ENCODE results near the gene KYNU.

DNA sequence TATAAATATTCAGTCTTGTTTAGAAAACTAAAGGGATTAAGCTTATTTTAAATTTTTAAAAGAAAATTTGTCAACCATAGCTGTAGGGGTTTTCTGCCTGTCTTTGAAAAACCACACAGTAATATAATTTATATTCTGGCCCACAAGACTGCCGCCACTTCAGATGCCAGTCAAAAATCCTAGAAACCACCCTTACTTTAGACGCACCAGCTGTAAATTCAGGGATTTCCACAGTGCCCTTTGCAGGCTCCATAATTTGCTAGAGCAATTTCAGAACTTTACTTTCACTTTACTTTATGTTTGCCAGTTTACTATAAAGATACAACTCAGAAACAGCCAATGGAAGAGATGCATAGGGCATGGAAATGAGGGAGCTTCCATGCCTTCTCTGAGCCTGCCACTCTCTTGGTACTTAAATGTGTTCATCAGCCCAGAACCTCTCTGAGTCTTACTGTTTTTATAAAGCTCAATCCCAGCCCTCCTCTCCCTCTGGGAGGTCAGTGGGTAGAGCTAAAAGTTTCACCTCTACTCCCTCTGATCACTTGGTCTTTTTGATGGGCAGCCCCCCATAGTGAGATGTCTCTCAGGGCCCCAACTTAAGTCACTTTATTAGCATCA, 63.3 kb downstream of the KYNU start:
- TF ChIP-seq, protein P1, sequence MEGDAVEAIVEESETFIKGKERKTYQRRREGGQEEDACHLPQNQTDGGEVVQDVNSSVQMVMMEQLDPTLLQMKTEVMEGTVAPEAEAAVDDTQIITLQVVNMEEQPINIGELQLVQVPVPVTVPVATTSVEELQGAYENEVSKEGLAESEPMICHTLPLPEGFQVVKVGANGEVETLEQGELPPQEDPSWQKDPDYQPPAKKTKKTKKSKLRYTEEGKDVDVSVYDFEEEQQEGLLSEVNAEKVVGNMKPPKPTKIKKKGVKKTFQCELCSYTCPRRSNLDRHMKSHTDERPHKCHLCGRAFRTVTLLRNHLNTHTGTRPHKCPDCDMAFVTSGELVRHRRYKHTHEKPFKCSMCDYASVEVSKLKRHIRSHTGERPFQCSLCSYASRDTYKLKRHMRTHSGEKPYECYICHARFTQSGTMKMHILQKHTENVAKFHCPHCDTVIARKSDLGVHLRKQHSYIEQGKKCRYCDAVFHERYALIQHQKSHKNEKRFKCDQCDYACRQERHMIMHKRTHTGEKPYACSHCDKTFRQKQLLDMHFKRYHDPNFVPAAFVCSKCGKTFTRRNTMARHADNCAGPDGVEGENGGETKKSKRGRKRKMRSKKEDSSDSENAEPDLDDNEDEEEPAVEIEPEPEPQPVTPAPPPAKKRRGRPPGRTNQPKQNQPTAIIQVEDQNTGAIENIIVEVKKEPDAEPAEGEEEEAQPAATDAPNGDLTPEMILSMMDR (IDR thresholded peaks at IDR 0.05) = no peak
- no peak for TF ChIP-seq POLR2A (IDR thresholded peaks at IDR 0.05)
